HL-60 (cell line): ENCODE data around the gene CNGA2.
A peak's percentile ranks its signal among the peaks of the same experiment; 100 is the strongest.

Source experiments
- DNase-seq, 2 experiments: peaks; one replicate each; pipeline ENCODE4 v3.0.0-alpha.2; 2010 to 2020; ENCODE audit warnings: low read depth in 1 of 2, low spot score in 1 of 2
- H3K27ac ChIP-seq: fragments of 250-450 bp; sonication (Bioruptor Pico); replicated peaks from 2 replicates; pipeline ENCODE4 v1.5.1; 2020; ENCODE audit warnings: mild to moderate bottlenecking, moderate library complexity
- H3K27me3 ChIP-seq: fragments of 250-450 bp; sonication (Bioruptor Pico); 2 replicates; pipeline ENCODE4 v1.5.1; 2021; ENCODE audit warnings: mild to moderate bottlenecking, moderate library complexity; ENCODE audit not compliant: insufficient read depth, poor library complexity, severe bottlenecking
- H3K4me3 ChIP-seq: replicated peaks from 2 replicates; pipeline ENCODE4 v1.5.1; 2011; ENCODE audit warnings: mild to moderate bottlenecking, control low read depth, low read length; ENCODE audit not compliant: insufficient read depth
- GABPA ChIP-seq: IDR thresholded peaks from 2 replicates; pipeline ENCODE4 v1.6.1; 2012; ENCODE audit warnings: low read depth
- POLR2AphosphoS5 ChIP-seq: IDR thresholded peaks from 2 replicates; pipeline ENCODE4 v1.6.1; 2012; ENCODE audit warnings: low read depth
- REST ChIP-seq: IDR thresholded peaks from 2 replicates; pipeline ENCODE4 v1.6.1; 2012; ENCODE audit warnings: low read depth; ENCODE audit not compliant: insufficient replicate concordance
- SPI1 ChIP-seq: IDR thresholded peaks from 2 replicates; pipeline ENCODE4 v1.6.1; 2012; ENCODE audit warnings: low read depth, mild to moderate bottlenecking, borderline replicate concordance
- TF ChIP-seq, protein P1 (sequence below): IDR thresholded peaks from one replicate; pipeline ENCODE4 v1.5.1; 2011; ENCODE audit warnings: low read length, control low read depth, inconsistent platforms; ENCODE audit not compliant: insufficient read depth

CNGA2 gene

DNA sequence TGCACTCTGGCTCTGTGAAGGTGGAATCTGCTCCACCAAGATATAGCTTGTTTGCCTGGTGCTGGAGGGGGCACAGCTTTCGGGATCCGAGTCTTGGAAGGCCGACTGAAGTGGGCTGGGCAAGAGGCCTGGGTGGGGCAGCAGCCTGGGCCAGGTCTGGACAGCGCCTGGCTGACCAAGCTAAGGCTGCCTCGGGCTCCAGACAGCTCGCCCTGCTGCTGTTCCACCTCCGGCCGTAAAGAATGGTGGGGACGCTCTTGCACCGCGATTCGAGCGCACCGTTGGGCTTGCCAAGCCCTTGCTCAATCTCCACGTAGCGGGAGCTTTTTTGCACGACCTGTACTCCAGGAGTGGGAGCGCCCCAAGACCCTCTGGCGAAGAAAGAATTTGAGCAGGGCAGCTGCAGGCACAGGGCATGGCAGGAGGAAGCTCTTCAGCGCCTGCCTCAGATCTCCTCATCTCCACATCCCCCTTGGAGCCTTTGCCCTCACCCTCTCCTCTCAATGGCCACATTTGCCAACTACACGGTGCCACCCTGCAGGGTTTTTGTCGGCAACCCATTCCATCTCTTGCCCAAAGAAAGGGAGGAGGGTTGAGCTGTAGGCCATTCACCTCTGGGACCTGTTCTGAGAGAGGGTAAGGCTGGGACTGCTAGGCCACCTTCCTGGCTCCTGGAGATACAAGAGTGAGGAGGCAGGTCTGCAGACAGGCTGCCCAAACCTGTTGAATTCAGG is 18.9 kb downstream of the CNGA2 start:
- peak in 1 of 2 experiments; percentile 31 for DNase-seq
- TF ChIP-seq SPI1: no peak
- no peak for TF ChIP-seq POLR2AphosphoS5
- TF ChIP-seq, protein P1, sequence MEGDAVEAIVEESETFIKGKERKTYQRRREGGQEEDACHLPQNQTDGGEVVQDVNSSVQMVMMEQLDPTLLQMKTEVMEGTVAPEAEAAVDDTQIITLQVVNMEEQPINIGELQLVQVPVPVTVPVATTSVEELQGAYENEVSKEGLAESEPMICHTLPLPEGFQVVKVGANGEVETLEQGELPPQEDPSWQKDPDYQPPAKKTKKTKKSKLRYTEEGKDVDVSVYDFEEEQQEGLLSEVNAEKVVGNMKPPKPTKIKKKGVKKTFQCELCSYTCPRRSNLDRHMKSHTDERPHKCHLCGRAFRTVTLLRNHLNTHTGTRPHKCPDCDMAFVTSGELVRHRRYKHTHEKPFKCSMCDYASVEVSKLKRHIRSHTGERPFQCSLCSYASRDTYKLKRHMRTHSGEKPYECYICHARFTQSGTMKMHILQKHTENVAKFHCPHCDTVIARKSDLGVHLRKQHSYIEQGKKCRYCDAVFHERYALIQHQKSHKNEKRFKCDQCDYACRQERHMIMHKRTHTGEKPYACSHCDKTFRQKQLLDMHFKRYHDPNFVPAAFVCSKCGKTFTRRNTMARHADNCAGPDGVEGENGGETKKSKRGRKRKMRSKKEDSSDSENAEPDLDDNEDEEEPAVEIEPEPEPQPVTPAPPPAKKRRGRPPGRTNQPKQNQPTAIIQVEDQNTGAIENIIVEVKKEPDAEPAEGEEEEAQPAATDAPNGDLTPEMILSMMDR: peak; percentile 48
- no peak overlapping the region for H3K27ac ChIP-seq
- no peak overlapping the region for H3K4me3 ChIP-seq
- H3K27me3 ChIP-seq: no peaks in the 10 kb centered on the region

- Histone ChIP-seq H3K27ac (no peak overlapping the region), H3K4me3 (no peak overlapping the region), H3K27me3 (no peaks in the 10 kb centered on the region)
- no peak for DNase-seq
- TF ChIP-seq SPI1: no peak
- no peak for TF ChIP-seq REST
Measured at GRCh38 chrX:151754047-151754429, 19.5 kb downstream of the CNGA2 start.

DNA sequence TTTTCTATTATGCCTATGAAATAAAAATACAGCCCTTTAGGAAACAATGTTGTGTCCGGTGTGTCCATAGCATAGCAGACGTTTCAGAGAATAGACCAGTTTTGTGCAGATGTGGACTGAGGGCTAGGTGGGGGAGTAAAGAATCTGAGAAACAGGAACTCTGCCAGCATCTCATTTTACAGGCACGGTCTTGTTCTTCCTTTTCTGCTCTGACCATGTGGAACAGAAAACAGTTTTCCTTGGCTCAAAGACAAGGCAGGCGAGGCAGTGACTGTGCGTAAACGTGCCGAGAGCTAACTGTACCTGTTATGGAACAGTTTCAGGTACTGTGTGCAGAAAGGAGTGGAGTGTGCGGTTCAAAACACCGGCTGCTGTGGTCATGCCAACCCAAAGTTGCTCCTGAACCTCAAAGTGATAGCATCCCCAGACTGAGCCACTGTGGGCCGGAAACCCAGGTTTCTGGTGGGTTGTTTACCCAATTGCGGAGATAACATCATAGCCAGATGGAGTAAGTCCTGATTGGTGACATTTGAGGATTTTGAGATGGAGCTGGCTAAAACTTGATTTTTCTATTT is 20.2 kb downstream of the CNGA2 start:
- DNase-seq: no peak
- no peak overlapping the region for H3K4me3 ChIP-seq
- no peak overlapping the region for H3K27ac ChIP-seq
- no peak for TF ChIP-seq REST
- TF ChIP-seq, protein P1: no peak
- no peak for TF ChIP-seq GABPA
- no peak for TF ChIP-seq POLR2AphosphoS5
- no peak for TF ChIP-seq SPI1
- H3K27me3 ChIP-seq: no peaks in the 10 kb centered on the region

GRCh38 chrX:151759041-151759708 is 24.6 kb downstream of the CNGA2 start:
- H3K4me3 ChIP-seq: no peak overlapping the region
- no peak for DNase-seq
- no peak for TF ChIP-seq GABPA
- TF ChIP-seq POLR2AphosphoS5: no peak
- TF ChIP-seq, protein P1: no peak
- H3K27me3 ChIP-seq: no peaks in the 10 kb centered on the region
- no peak overlapping the region for H3K27ac ChIP-seq
